NCI-H510A (cell line): Measurements from ENCODE around the gene KRTAP10-9.
"Not testable (repeated sequence)": the region's sequence is repeated elsewhere in the genome, so short reads cannot be mapped to it uniquely, and the experiment has no call there.

ENCODE experiments used
- DNase-seq: peaks from one replicate; lab custom pipeline; 2025; lab: John Stamatoyannopoulos, UW

Gene KRTAP10-9, protein sequence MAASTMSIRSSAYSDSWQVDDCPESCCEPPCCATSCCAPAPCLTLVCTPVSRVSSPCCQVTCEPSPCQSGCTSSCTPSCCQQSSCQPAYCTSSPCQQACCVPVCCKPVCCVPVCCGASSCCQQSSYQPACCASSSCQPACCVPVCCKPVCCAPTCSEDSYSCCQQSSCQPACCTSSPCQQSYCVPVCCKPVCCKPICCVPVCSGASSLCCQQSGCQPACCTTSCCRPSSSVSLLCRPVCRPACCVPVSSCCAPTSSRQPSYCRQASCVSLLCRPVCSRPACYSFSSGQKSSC

DNA sequence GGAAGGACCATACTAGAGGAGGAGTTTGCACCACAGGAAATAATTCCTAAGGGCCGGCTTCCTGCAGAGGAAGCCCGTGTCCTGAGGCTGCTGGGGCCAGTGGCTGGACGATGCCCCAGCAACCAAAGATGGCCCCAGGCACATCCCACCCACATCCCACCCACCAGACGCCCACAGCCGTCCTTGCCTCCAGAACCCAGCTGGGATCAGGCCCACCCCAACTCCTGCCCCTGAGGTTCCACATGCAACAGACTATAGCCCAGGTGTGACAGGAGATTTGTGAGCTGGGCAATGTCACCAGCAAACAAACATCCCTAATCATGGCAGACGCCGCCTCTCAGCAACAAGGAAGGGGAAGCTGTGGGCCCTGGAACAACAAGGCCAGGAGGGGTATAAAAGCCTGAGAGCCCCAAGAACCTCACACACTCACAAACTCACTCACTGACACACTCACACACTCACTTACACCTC lies at the start of gene KRTAP10-9:
Gene KRTAP10-9 (plus strand): TSS at position 421 of the 471 bp plus-strand sequence. CDS start 79 bp downstream, outside the sequence.
- DNase-seq = no peak

DNA sequence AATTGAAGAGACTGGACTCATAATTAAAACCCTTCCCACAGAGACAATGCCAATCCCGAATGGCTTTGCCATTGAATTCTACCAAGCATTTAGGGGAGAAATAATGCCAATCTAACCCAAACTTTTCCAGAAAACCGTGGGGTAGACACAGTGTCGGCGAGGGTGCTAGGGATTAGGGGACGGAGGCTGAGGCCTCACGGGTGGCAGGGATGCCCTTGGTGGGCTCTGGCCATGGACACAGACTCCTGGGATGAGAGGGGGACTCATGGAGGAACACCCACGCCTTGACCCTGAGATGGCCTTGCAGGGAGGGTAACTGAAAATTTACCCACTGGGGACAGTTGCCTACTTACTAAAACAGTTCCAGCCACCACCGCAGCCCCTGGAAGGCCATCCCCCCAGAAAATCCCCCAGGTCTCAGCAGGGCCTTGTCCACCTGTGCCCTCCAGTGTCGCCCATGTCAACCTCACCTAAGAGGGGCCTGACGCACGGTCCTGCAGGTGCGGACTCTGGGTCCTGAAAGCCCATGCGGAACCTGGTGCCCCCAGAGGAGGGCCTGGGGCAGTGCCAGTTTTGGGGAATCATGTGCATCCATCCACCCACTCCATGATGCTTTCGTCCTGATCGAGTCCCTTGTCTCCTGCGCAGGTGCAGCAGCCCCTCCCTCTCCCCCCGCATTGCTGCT lies 48.4 kb upstream of the KRTAP10-9 start:
- DNase-seq = no peak

DNA sequence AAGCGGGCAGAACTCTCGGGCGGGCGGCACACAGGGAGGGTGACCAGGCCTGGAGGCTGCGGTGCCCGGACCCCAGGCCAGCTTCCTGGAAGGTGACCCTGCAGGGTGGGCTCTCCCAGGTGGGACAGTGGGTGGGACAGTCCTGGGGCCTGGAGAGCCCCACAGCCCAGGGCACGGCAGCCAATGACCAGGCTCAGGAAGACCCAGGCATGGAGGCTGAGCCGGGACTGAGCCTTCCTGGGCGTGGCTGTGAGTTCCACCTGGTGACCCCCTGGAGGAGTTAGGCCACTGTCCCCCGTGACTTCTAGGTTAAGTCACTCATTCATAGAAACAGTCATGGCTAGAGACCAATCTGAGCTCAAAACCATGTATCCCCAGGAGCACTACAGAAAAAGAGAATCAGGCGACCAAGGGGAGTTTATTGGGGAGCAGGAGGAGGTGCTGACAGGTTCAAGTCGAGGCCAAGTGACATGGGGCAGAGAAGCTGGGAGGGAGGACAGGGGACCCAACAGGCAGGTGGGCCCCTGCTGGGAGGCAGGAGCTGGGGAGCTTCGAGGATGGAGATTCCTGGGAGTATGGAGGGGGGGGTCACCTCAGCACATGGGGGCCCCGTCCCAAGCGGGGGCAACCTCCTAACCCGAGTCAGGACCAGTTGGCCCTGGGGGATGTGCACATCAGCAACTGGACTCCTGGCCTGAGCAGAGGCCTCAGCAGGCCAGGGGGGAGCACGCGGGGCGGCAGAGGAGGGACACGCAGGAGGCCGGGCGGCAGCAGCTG lies 47.6 kb upstream of the KRTAP10-9 start:
- DNase-seq = no peak

DNA sequence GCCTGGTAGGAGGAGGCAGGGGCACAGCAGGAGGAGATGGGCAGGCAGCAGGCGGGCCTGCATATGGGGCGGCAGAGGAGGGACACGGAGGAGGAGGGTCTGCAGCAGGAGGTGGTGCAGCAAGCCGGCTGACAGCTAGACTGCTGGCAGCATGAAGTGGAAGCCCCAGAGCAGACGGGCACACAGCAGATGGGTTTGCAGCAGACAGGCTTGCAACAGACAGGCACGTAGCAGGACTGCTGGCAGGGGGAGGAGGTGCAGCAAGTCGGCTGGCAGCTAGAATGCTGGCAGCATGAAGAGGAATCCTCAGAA lies 47.1 kb upstream of the KRTAP10-9 start:
- no peak for DNase-seq

DNA sequence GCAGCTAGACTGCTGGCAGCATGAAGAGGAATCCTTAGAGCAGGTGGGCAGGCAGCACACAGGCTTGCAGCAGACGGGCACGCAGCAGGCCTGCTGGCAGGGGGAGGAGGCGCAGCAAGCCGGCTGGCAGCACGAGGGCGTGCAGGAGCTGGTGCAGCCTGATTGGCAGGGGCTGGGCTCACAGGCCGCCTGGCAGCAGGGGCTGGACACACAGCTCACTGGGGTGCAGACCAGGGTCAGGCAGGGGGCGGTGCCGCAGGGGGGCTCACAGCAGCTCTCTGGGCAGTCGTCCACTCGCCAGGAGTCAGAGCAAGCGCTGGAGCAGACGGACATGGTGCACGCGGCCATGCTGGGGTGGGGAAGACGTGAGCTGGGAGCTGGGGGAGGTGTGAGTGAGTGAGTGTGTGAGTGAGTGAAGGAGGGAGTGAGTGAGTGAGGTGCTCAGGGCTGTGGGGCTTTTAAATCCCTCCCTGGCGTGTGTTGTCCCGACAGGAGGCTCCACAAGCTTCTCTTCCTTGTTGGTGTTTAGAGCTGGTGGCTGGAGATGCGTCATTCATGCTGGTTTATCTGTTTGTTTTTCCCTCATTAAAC lies 46.6 kb upstream of the KRTAP10-9 start, which contains the start of gene KRTAP10-5:
Gene KRTAP10-5 (minus strand): TSS at position 374 of the 591 bp plus-strand sequence. CDS start 26 bp downstream, at position 348.
- DNase-seq = not testable (repeated sequence)

DNA sequence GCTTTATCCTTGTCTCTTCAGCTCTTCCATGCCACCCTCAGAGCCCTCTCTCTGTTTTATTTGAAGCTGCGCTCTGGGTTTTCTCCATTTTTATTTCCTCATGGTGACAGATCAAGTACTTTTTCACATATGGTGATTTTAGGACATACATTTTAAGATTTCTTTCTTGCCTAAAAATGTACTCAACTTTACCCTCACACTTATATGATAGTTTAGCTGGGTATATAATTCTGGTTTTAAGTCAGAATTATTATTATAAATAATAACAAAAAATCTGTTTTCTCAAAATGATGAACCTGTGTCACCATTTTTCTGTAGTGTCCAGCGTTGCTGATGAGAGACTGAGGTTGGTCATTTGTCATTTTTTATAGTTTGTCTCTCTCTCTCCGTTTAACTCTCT lies 45.7 kb upstream of the KRTAP10-9 start:
- DNase-seq = no peak

DNA sequence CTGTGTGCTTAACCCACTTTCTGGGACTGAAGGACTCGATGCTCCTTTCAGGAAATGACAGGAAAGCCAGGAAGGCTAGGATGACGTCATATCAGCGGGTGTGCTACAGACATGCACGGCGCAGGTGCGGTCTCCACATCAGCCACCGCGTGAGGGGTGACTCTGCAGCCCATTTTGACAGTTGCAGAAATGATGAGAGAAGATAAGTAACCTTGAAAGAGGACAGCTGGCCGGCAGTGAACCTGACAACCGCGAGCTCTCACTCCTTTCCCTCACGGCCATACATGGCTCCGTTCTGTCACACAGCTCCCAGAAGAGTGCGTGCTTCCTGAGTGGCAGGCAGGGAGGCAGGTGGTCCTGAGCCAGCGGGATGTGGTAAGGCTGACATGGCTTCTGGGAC lies 44.8 kb upstream of the KRTAP10-9 start:
- DNase-seq = no peak

DNA sequence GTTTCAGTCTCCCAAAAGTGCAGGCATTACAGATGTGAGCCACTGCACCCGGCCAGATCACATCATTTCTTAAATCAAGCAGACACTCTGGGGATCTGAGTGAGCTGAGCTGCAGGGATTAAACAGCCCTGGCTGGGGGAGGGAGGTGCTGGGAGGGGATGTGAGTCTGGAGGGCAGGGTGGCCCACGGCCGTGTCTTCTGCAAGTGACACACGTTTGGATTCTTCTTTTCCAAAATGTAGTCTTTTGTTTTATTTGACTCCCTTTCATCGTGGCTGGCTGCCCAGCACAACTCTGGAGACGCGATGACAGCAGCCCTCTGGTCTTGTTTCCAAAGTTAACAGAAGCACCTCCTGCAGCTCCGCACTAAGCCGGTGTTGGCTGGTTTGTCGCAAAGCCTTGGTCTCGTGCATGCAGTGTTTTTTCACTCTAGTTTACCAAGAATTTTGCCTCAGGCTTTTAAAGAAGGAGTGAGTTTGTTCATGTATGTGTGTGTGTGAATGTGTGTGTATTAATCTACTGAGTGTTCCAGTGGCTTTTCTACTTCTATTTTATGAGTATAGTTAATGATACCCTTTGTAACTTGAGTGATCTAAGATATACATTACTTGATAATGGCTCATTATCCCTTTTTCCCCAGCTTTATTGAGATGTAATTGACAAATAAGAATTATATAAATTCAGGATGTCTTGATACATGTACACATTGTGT lies 43.6 kb upstream of the KRTAP10-9 start:
- no peak for DNase-seq

DNA sequence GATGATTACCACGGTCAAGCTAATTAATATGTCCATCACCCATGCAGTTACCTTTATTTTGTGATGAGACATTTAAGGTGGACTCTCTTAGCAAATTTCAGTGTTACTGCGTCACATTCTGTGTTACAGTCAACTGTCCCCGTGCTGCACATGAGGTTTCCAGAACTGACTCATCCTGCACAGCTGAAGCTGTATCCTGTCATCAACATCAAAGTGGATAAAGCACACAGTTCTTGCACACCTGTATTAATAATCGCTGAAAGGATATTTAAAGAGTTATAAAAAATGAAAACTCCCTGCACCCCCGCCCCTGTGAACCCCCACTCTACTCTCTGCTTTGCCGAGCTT lies 43.1 kb upstream of the KRTAP10-9 start:
- no peak for DNase-seq

DNA sequence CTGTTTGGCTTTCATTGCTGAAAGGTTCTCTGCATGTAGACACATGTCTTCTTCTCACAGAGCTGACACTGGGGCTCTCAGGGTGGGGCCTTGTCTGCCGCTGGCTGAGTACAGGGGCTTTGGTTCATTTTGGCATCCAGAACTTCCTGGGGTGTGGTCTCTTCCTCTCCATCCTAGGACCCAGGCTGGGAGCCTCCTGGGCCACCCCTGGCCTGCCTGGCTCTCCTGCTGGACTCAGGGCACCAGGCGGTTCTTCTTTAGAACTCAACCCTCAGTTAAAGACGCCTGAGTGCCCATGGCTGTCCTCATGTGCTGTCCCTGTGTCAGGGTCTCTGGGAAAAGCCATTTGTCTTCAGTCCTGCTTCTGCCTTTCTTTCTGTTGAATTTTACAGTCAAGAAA lies 41.0 kb upstream of the KRTAP10-9 start:
- DNase-seq = no peak

DNA sequence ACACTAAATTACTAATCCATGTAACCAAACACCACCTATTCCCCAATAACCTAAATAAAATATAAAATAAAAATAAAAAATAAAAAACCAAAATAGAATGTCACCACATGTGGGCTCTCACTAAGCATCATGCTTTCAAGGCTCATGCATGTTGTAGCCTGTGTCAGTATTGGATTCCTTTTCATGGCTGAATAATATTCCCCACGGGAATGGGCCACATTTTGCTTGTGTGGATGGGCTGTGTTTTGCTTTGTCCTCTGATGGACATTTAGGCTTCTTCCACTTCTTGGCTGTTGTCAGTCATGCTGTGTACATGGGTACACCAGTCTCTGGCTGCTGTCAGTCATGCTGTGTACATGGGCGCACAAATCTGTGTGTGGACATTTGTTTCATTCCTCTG lies 37.8 kb upstream of the KRTAP10-9 start:
- no peak for DNase-seq

DNA sequence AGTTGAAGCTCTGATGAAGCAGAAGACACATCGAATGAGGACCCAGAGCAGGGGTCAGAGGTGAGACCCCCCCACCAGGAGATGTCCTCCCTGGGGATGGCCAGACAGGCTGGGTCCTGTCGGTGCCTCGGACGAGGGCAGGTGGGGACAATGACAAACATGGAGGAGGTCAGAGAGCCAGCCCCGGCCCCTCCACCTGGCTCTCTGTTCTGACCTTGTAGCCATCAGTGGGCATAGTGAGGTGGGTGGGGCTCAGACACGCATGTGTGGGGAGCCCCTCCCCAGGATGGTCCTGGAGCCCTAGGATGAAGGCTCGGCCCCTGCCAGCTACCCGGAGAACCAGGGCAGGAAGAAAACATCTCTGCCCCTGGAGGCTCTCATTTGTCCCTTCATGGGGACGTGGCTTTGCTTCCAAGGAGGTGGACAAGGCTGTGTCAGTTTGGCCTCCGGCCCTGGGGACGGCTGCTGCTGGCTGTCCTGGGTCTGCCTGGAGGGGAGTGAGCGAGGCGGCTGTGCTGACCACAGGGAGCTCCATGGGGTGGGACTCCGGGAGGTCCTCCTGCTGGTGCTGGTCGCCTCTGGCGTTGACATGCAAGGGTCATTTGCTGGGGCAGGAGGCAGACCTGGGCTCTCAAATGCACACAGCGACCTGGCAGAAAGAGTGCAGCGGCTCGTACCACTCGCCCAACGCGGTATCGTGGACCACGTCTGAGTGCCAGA lies 37.1 kb upstream of the KRTAP10-9 start:
- DNase-seq = no peak

DNA sequence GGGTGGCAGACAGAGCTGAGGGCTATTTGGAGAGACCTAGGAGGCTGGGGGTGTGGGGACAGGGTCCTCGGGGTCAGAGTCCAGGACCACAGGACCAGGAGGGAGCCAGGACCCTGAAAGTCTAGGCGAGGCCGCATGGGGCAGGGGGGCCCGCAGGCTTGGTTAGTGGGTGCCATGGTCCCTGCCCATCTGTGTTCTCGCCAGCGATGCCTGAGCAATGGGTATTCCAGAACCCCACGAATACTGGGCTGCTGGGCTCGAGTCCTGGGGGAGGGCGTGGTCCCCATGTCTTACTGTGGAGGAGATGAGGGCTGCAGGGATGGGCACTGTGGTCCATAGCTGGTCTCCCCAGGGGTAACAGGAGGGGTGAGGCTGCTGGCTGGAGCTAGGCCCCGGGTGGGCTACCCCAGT lies 36.6 kb upstream of the KRTAP10-9 start:
- no peak for DNase-seq

DNA sequence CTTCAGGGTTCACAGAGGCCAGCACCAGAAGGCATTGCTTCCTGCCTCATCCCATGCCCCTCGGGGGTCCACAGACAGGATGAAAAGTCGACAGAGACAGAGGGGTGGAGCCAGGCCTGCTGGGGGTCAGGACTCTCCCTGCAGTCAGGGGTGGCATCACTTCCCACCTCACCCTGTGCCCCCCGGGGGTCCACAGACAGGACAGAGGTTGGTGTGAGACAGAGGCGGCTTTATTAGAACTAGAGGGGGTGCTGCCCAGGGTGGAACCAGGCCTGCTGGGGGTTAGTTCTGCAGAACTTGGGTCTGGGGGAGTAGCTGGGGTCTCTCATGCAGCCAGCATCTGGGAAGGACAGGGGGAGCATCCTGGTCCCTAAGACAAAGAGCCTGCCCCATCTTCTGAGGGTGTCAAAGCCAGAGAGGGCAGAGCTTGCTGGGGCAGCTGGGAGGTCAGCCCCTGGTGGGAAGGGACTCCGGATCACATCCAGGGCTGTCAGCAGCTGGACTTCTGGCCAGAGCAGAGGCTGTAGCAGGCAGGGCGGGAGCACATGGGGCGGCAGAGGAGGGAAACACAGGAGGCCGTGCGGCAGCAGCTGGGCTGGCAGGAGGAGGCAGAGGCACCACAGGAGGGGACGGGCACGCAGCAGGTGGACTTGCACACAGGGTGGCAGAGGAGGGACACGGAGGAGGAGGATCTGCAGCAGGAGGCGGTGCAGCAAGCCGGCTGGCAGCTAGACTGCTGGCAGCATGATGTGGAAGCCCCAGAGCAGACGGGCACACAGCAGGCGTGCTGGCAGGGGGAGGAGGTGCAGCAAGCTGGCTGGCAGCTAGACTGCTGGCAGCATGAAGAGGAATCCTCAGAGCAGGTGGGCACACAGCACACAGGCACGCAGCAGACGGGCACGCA lies 35.7 kb upstream of the KRTAP10-9 start:
- not testable (repeated sequence) for DNase-seq

DNA sequence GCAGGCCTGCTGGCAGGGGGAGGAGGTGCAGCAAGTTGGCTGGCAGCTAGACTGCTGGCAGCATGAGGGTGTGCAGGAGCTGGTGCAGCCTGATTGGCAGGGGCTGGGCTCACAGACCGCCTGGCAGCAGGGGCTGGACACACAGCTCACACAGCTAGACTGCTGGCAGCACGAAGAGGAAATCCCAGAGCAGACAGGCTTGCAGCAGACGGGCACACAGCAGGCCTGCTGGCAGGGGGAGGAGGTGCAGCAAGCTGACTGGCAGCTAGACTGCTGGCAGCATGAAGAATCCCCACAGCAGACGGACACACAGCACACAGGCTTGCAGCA lies 35.1 kb upstream of the KRTAP10-9 start:
- not testable (repeated sequence) for DNase-seq

DNA sequence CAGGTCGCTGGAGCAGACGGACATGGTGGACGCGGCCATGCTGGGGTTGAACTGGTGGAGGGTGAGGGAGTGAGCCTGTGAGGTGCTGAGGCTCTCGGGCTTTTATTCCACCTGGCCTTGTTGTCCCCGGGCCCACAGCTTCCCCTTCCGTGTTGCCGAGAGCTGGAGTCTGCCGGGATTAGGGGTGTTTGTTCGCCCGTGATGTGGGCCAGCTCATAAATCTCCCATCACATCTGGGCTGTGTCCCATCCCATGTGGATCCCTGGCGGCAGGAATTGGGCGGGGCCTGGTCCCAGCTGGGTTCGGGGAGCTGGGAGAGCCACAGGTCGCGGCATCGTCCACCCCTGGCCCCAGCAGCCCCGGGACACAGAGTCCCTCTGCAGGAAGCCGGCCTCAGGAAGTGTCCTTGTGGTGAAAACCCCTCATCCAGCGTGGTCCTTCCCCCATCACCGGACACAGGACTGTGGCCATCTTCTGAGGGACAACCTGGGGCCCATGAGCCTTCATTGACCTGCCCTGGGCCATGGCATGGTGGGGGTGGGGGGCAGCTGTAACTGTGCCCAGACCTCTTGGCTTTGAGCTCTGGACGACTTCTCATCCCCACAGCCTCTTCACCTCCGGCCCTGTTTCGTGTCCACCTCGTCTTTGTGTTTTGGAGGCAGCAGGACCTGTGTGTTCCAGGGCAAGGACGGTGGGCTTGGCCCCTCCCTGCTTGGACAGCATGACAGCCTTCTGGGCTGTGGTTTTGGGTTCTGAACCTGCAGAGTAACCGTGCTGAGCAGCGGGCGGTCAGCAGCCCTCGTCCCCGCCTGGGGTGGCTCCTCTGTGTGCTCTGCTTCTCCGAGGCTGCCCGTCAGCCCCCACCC lies 34.2 kb upstream of the KRTAP10-9 start, which contains the start of gene KRTAP10-6:
Gene KRTAP10-6 (minus strand): TSS at position 60 of the 866 bp plus-strand sequence. CDS start 21 bp downstream, at position 39.
- no peak for DNase-seq

DNA sequence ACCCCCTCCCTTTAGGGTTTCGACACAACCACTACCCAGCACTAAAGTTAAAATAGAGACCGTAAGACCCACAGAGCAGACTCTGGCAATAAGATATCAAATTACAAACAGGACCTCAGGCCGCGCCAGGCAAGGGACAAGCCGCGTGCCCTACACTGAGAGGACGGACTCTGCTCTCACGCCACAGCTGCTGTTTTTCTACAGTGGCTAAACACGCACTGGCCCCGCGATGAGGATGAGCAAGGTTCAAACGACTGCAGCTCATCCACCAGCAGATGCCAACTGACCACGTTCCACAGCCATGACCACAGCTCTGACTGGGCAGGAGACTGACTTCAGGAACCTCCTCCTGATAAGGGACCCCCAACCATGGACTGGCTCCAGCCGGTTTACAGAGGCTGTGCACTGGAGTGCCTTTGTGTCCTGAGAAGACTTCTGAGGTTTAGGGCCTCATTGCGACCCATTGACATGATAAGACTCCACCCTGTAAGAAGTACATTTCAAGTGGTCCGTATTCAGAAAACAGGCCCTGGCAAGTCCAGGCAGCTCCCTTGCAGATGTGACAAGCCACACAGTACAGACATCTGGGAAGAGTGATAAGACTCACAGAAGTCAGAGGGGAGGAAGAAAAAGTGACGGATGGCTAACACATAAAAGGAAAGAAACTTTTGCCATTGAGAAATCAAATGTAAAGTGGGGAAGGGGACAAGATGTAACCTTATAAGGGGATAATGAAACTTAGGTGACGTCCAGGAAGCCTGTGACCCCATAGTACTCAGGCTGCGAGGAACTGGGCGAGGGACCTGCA lies 33.1 kb upstream of the KRTAP10-9 start:
- DNase-seq = peak; percentile 17

DNA sequence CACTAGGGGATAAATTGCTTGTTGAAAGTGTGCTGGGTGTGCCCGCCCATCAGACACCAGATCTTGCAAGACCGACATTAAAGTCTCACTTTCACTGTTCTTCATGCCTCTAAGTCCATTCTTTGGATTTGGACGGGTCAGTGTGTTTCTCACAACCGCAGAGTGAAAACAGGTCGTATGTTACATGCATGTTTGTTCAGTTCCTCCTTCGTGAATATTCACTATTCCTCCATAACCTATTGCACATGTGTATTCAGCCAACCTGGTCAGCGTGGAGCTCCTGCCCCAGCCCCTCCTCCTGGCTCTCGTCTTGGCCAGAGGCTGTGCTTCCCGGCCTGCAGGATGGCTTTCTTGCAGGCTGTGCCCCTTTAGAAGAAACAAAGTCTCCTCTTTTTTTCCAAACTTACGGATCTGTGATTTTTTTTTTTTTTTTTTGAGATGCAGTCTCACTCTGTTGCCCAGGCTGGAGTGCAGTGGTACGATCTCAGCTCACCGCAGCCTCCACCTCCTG lies 32.4 kb upstream of the KRTAP10-9 start:
- DNase-seq = no peak
